GM19438 (cell line): Measurements from ENCODE around the gene HSPA12B.

Experiments
- ATAC-seq: cut with Tn5 transposase; IDR thresholded peaks from one replicate; pipeline ENCODE4 v1.9.1; 2021; ENCODE audit warnings: low read depth; ENCODE audit not compliant: unreplicated experiment

HSPA12B gene

GRCh38 chr20:3732327-3733118, at the start of gene HSPA12B:
HSPA12B (plus strand) TSS chr20:3732685; CDS start chr20:3738675, 5,990 bp downstream.
- ATAC-seq = no peak

- no peak for ATAC-seq
These were observed 47.1 kb upstream of the HSPA12B start for GRCh38 chr20:3685341-3685740.

GRCh38 chr20:3686421-3686820, 46.1 kb upstream of the HSPA12B start:
- ATAC-seq = no peak

- no peak for ATAC-seq
These were observed 45.6 kb upstream of the HSPA12B start for GRCh38 chr20:3686867-3687321.

GRCh38 chr20:3687655-3688054, 44.8 kb upstream of the HSPA12B start:
- ATAC-seq = no peak

GRCh38 chr20:3689978-3690377, 42.5 kb upstream of the HSPA12B start:
- no peak for ATAC-seq

DNA sequence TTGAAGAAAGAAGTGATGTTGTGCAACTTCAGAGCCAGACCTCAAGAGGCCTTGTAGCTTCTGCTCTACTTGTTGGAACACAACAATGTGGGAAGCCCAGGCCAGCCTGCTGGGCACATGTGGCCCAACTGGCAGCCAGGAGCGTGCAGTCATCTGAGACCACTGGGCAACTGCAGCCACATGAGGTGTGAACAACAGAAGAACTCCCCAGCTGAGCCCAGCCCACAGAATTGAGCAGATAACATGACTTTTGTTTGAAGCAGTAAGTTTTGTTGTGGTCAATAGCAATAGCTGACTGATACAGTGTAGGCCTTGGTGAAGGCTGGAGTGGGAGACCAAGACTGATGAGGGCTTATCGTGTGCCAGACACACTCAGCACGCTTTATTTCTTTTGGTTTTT, 42.1 kb upstream of the HSPA12B start:
- ATAC-seq = no peak

DNA sequence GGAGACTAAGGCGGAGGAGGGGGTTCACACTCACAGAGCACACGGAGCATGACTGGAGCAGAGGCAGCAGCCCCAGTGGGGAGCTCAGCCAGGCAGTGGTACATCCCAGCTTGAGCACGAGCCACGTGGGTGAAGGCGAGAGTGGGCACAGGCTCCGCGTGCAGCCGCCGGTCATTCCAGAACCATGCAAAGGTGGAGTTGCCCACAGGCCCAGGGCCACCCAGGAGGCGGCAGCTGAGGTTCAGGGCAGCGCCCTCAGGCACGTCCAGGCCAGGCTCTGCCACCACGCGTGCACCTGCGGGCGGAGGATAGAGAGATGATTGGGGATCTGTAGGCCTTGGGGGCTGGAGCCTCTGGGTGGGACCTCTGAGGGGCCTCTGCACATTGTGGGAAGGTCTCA, 41.2 kb upstream of the HSPA12B start:
- no peak for ATAC-seq

- no peak for ATAC-seq
These were observed 40.6 kb upstream of the HSPA12B start for GRCh38 chr20:3691897-3692296.

DNA sequence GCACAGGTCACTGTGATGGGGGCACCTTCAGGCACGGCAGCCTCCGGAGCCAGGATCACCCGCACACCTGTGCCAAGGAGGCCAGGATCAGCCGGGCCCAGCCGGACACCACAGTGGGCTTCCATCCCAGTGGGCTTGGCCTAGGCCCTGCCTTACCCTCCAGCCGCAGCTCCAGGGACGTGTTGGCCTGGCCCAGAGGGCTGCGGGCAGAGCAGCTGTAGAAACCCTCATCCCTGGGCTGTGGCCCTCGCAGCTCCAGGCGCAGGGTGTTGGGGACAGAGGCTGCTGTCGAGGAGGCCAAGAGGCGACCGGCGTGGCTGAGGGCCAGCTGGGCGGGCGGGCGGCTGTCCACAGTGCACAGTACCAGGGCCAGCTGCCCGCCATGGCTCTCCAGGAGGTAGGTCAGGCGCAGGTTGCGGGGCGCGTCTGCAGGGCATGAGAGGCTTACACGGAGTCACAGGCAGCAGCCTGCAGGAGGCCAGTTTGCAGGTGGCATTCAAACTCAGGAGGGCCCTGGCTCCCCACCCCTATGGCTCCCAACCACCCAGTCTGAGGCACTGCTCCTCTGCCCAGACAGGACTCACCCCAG, 39.7 kb upstream of the HSPA12B start:
- ATAC-seq = no peak

- ATAC-seq = no peak
These were observed 39.1 kb upstream of the HSPA12B start for GRCh38 chr20:3693376-3693775.

GRCh38 chr20:3694864-3695263, 37.6 kb upstream of the HSPA12B start:
- no peak for ATAC-seq

GRCh38 chr20:3696200-3696599, 36.3 kb upstream of the HSPA12B start:
- ATAC-seq = no peak

DNA sequence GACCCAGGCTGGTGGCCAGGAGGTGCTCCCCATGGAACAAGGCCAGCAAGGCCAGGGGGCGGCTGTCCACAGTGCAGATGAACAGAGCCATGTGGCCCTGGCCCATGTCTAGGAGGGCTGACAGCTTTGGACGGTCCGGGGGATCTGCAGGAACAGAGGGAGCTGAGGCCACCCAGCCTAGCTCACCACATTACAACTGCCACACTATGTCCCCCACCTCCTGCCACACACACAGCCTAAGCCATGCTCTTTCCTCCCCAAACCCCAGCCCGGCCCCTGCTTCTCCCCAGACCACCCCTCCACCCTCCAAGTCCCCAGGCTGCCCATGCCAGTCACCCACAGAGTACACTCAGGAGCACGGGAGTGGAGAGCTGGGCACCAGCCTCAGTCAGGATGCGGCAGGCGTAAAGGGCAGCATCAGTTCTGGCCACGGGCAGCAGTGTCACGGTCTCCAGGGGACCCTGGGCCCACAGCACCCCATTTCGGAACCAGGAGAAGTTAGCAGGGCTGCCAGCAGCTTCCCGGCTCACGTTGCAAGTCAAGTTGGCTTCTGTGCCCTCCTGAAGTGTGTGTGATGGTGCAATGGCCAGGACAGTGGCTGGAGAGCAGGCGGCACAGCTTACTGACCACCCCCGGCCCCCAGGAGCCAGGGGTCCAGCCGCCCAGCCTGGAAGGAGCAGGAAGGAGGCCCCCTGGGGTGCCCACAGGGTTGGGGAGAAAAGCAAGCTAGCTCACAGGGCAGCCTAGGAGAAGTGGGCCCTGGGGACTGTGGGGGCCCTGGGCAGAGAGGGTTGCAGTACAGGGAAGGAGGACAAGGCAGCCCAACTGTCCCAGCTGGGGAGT, 35.5 kb upstream of the HSPA12B start:
- ATAC-seq = no peak

- ATAC-seq = no peak
These were observed 34.7 kb upstream of the HSPA12B start for GRCh38 chr20:3697588-3698305.

DNA sequence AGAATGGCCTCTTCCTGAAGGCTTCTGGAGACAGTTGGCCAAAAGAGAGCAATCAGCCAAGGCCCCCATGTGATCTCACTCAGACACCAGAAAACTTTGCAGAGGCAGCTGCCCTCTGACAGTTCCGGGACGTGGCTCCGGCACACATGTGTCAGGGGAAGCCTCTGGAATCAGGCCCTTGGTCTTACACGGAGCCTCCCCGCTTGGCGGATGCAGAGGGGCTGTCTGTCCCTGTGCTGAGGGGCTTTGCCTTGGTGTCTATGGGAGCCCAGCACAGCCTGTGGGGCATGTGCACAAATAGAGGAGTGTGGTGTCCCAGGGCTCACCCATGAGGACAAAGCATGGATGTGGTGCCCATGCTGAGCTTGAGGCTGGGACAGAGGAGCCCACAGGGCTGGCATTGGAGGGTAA, 33.9 kb upstream of the HSPA12B start:
- ATAC-seq = no peak

- ATAC-seq = no peak
These were observed 33.4 kb upstream of the HSPA12B start for GRCh38 chr20:3699037-3699436.

DNA sequence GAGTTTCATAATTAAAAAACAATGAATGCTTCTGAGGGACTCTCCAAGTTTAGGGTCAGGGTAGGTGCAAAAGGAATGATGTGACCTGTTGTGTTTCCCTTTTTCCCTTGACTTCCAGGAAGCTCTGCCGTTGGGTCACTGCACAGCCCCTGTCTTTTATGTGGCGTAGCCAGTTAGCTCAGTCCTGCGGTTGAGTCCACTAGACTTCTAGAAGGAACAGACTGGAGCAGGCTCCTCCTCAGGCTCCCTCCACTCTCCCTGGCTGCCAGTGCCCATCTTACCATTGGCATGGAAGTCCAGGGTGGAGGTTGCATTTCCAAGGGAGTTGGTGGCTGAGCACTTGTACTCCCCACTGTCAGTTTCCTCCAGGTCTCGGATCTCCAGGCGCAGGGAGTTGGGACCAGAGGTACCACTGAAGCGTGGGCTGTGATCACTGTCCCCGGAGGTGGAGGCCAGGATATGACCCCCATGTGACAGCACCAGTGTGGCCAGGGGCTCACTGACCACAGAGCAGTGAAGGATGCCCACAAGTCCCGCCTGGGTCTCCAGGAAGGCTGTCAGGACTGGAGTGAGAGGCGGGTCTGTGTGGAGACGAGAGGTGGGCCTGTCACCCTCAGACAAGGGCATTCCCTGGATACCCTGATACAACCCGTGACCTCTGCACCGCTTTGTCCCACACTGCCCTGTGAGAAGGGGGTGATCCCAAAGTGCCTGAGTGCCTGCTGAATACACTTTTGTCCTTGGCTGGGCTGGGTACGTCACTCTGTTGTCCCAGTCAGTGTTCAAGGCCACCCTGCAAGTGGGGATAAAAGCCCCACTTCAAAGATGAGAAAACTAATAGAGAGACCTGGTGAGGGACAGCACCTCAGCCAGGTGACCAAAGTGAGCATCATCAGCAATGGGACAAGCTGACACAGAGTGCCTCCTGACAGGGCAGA, 31.2 kb upstream of the HSPA12B start:
- ATAC-seq = no peak

GRCh38 chr20:3702611-3703391, 29.7 kb upstream of the HSPA12B start:
- ATAC-seq = no peak
